Peyer's patch (tissue), 4 donors: Measurements from ENCODE around the gene ACOT9. TPM values are rescaled to one million over a fixed set of nuclear protein-coding genes. Genes with fewer than 3 reads are reported as not detected.

Experiments
- DNase-seq, 3 donors: peaks; one replicate each; pipeline ENCODE4 v3.0.0-alpha.2; 2017 to 2019
- H3K27ac ChIP-seq, 4 donors: fragments of 200-600 bp; sonication (generic); one replicate each; pipeline ENCODE4 v1.5.1; 2016 to 2019
- H3K27me3 ChIP-seq, 2 donors: fragments of 200-600 bp; sonication (generic); one replicate each; pipeline ENCODE4 v1.5.1; 2019
- H3K36me3 ChIP-seq, 3 donors: fragments of 200-600 bp; sonication (generic); one replicate each; pipeline ENCODE4 v1.5.1; 2016 to 2019
- H3K4me1 ChIP-seq, 4 donors: fragments of 200-600 bp; sonication (generic); one replicate each; pipeline ENCODE4 v1.5.1; 2016 to 2019
- H3K4me3 ChIP-seq, 4 donors: fragments of 200-600 bp; sonication (generic); 1 replicate in 3 of 4; 2 replicates in 1 of 4; pipeline ENCODE4 v1.5.1; 2016 to 2019; ENCODE audit warnings: mild to moderate bottlenecking in 1 of 4
- H3K9me3 ChIP-seq, 4 donors: fragments of 200-600 bp; sonication (generic); one replicate each; pipeline ENCODE4 v1.5.1; 2016 to 2019; ENCODE audit warnings: mild to moderate bottlenecking in 1 of 4
- POLR2A ChIP-seq, 2 donors: fragments of 450-650 bp; IDR thresholded peaks; one replicate each; pipeline ENCODE4 v1.5.1; 2017; ENCODE audit warnings: antibody characterized with exemption in 2 of 2, mild to moderate bottlenecking in 2 of 2, moderate library complexity in 2 of 2
- total RNA-seq, 4 donors: library from RNA; depleted of rRNA; stranded (reverse); fragments of >200 nt; gene quantifications; one replicate each; pipeline ENCODE4 v1.1.0, GENCODE V29; 2016
- TF ChIP-seq, protein P1 (sequence below), 6 experiments: fragments of 450-650 bp in 4 of 6; fragments of 200-600 bp in 2 of 6; sonication (generic) in 1 of 6; IDR thresholded peaks; one replicate each; pipeline ENCODE4 v1.5.1; 2017 to 2019; ENCODE audit warnings: antibody characterized with exemption in 6 of 6, mild to moderate bottlenecking in 3 of 6, moderate library complexity in 1 of 6

The ACOT9 gene
- total RNA-seq, 4 donors from 2014 or later = 24.7 to 29.8 (median 28.6) TPM

GRCh38 chrX:23731951-23732350 lies 11.1 kb downstream of the ACOT9 start:
- H3K9me3 ChIP-seq = no peaks in the 10 kb centered on the region
- no peak overlapping the region for H3K27ac ChIP-seq
- H3K4me1 ChIP-seq = no peaks in the 10 kb centered on the region
- H3K4me3 ChIP-seq = no peak overlapping the region
- H3K27me3 ChIP-seq = no peaks in the 10 kb centered on the region
- no peaks in the 10 kb centered on the region for H3K36me3 ChIP-seq
- no peak for TF ChIP-seq POLR2A (IDR thresholded peaks at IDR 0.05)
- TF ChIP-seq, protein P1, sequence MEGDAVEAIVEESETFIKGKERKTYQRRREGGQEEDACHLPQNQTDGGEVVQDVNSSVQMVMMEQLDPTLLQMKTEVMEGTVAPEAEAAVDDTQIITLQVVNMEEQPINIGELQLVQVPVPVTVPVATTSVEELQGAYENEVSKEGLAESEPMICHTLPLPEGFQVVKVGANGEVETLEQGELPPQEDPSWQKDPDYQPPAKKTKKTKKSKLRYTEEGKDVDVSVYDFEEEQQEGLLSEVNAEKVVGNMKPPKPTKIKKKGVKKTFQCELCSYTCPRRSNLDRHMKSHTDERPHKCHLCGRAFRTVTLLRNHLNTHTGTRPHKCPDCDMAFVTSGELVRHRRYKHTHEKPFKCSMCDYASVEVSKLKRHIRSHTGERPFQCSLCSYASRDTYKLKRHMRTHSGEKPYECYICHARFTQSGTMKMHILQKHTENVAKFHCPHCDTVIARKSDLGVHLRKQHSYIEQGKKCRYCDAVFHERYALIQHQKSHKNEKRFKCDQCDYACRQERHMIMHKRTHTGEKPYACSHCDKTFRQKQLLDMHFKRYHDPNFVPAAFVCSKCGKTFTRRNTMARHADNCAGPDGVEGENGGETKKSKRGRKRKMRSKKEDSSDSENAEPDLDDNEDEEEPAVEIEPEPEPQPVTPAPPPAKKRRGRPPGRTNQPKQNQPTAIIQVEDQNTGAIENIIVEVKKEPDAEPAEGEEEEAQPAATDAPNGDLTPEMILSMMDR (IDR thresholded peaks at IDR 0.05) = no peak
- DNase-seq = no peak

- Histone ChIP-seq H3K36me3 (no peaks in the 10 kb centered on the region), H3K9me3 (no peaks in the 10 kb centered on the region)
- TF ChIP-seq, protein P1 (IDR thresholded peaks at IDR 0.05) = no peak
- TF ChIP-seq POLR2A (IDR thresholded peaks at IDR 0.05) = no peak
Observed at GRCh38 chrX:23729214-23729613, 13.9 kb downstream of the ACOT9 start.

DNA sequence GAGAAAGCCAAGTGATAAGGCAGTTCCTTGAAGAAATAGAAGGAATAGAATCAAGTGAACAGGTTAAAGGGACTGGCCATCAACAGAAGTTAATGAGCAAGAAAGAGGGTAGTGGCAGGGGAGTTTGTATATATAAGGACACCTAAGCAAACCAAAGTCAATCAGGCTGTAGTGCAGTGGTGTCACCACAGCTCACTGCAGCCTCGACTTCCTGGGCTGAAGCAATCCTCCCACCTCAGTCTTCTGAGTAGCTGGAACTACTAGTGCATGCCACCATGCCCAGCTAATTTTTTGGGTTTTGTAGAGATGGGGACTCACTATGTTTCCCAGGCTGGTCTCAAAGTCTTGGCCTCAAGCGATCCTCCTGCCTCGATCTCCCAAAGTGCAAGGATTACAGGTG lies 15.9 kb downstream of the ACOT9 start:
- Histone ChIP-seq H3K4me3 (no peak overlapping the region), H3K9me3 (no peaks in the 10 kb centered on the region), H3K4me1 (no peaks in the 10 kb centered on the region), H3K36me3 (no peaks in the 10 kb centered on the region), H3K27me3 (no peaks in the 10 kb centered on the region), H3K27ac (no peak overlapping the region)
- DNase-seq = no peak
- TF ChIP-seq, protein P1 (IDR thresholded peaks at IDR 0.05) = no peak
- no peak for TF ChIP-seq POLR2A (IDR thresholded peaks at IDR 0.05)

More at GRCh38 chrX:23729214-23729613, 13.9 kb downstream of the ACOT9 start:
- no peaks in the 10 kb centered on the region for H3K27me3 ChIP-seq
- H3K4me1 ChIP-seq = no peaks in the 10 kb centered on the region
- H3K27ac ChIP-seq = no peak overlapping the region
- no peak for DNase-seq
- no peak overlapping the region for H3K4me3 ChIP-seq

DNA sequence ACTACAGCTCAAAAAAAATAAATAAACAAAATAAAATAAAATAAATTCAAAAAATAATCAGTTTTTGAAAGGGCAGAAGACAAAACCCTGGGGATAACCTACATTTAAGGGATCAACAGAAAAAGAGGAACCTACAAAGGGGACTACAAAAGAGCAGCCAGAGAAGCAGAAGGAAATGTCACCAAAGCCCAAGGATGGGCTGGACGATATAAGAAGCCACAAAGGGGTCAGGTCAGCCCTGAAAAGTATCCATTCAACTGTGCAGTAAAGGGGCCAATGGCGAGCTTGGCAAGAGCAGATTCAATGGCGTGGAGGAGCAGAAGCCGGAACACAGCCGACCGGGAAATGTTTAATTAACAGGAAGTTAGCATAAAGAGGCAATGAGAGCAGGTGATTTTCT lies 16.9 kb downstream of the ACOT9 start:
- no peaks in the 10 kb centered on the region for H3K9me3 ChIP-seq
- TF ChIP-seq, protein P1 (IDR thresholded peaks at IDR 0.05) = no peak
- no peak for TF ChIP-seq POLR2A (IDR thresholded peaks at IDR 0.05)
- H3K27ac ChIP-seq = no peak overlapping the region
- no peaks in the 10 kb centered on the region for H3K4me1 ChIP-seq
- no peaks in the 10 kb centered on the region for H3K27me3 ChIP-seq
- H3K4me3 ChIP-seq = no peak overlapping the region
- peaks cover 0 to 10% (median 0%) of the 10 kb centered on the region in 3 donors for H3K36me3 ChIP-seq
- DNase-seq = no peak

DNA sequence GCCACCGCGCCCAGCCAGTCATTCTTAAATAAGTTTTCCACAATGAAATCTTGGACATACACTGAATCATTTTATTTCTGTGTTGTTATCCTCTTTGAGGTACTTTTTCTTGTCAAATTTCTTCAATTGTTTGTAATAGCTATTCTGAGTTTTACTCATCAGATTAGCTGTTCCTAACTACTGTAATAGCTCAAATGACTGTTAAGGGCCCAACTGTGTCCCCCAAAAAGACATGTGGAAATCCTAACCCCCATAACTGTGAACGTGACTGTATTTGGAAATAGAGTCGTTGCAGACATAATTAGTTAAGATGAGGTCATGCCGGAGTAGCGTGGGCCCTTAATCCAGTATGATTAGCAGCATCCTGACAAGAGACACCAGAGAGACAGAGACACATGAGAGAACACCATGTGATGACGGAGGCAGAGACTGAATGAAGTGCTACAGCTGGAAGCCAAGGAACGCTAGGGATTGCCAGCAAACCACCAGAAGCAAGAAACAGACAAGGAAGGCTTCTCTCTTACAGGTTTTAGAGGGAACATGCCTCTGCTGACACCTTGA lies 22.9 kb downstream of the ACOT9 start:
- no peaks in the 10 kb centered on the region for H3K9me3 ChIP-seq
- TF ChIP-seq POLR2A (IDR thresholded peaks at IDR 0.05) = no peak
- TF ChIP-seq, protein P1 (IDR thresholded peaks at IDR 0.05) = no peak
- no peak overlapping the region for H3K4me3 ChIP-seq
- H3K36me3 ChIP-seq = peaks cover 0 to 15% (median 0%) of the 10 kb centered on the region in 3 donors
- DNase-seq = no peak
- H3K4me1 ChIP-seq = no peaks in the 10 kb centered on the region
- H3K27ac ChIP-seq = no peak overlapping the region
- no peaks in the 10 kb centered on the region for H3K27me3 ChIP-seq

DNA sequence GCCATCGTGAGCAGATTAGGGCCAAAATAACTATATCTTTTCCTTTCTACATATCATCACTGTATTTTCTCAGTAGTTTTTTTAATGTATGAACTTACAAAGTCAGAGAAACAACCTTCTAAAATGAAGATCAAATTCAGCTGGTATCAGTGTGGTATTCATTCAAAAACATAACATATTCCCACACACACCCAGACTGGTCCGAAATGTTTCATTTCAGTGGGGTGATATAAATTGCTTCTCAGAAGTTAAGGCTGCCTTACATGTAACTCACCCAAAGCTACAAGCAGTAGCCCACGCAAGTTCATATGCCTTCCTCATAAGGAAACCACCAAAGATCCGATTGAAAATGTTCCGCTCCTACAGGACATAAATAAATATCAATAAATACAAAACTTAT lies 37.8 kb downstream of the ACOT9 start:
- Histone ChIP-seq H3K36me3 (peaks cover 0 to 13% (median 0%) of the 10 kb centered on the region in 3 donors), H3K9me3 (no peaks in the 10 kb centered on the region)
- no peak for TF ChIP-seq POLR2A (IDR thresholded peaks at IDR 0.05)

More for the DNA sequence above, 37.8 kb downstream of the ACOT9 start:
- Histone ChIP-seq H3K27ac (no peak overlapping the region), H3K4me3 (no peak overlapping the region), H3K4me1 (no peaks in the 10 kb centered on the region), H3K27me3 (no peaks in the 10 kb centered on the region)
- DNase-seq = no peak
